ENCODE data around the gene WWOX.
"Not testable (repeated sequence)": the region's sequence is repeated elsewhere in the genome, so short reads cannot be mapped to it uniquely, and the experiment has no call there.

Gene WWOX

DNA sequence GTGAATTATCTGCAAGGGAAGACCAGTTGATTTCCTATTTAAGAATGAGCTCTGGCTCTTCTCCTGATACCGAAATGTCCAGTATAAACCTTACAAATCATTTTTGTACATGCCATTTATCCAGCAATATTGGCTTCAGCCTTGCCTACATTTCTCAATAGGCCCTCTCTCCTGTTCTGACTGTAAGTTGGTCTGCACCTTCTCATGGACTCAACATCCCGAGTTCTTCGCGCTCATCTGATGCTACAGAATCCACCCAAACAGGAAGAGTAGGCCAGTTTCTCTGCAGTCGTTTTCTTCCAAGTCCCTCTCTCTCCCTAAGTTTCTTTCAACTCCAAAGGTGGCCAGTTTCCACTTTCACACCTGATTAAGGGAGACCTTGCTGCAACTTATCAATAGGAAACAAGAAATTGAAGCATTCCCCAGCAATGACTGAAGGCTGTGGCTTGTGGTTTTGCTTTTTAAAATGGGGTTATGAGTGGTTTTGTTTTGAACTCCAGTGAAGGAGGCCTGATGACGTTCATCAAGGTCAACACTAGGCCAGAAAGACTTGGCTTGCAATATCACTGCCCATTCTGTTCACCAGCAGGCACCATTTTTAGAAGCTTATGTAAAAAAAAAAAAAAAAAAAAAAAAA is 1118.0 kb downstream of the WWOX start:
- Histone ChIP-seq H3K4me3 (replicated peaks; ENCODE audit: low read depth, low read length) (no peak overlapping the region), H3K36me3 (ENCODE audit: control insufficient read depth, insufficient read depth, low read length) (no peaks in the 10 kb centered on the region), H3K27me3 (replicated peaks; ENCODE audit: control insufficient read depth, insufficient read depth, low read length) (no peaks in the 10 kb centered on the region; the same call in 1 of the 2 replicates)
- TF ChIP-seq, protein P1, sequence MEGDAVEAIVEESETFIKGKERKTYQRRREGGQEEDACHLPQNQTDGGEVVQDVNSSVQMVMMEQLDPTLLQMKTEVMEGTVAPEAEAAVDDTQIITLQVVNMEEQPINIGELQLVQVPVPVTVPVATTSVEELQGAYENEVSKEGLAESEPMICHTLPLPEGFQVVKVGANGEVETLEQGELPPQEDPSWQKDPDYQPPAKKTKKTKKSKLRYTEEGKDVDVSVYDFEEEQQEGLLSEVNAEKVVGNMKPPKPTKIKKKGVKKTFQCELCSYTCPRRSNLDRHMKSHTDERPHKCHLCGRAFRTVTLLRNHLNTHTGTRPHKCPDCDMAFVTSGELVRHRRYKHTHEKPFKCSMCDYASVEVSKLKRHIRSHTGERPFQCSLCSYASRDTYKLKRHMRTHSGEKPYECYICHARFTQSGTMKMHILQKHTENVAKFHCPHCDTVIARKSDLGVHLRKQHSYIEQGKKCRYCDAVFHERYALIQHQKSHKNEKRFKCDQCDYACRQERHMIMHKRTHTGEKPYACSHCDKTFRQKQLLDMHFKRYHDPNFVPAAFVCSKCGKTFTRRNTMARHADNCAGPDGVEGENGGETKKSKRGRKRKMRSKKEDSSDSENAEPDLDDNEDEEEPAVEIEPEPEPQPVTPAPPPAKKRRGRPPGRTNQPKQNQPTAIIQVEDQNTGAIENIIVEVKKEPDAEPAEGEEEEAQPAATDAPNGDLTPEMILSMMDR (IDR thresholded peaks at IDR 0.05; ENCODE audit: insufficient read depth, low read length, poor library complexity, severe bottlenecking): no peak
- no peak for DNase-seq (ENCODE audit: extremely low read depth, insufficient read length)

DNA sequence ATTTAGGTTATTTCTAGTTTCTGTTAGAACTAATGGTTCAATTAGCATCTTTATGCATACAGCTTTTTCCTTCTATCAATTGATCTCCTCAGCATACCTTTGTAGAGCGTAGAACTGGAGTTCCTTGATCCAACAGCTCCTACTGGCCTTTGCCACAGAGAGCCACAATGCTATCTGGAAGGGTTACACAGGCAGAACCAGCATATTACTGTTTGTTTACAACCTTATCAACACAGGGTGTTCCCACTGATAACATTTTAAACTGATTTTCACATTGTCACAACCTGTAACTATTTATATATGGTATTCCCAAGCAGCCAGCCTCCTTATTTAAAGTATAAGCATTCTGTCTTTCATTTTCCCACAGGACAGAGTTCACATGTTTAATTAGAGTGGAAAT is 1118.9 kb downstream of the WWOX start:
- TF ChIP-seq, protein P1 (IDR thresholded peaks at IDR 0.05; ENCODE audit: insufficient read depth, low read length, poor library complexity, severe bottlenecking): no peak

DNA sequence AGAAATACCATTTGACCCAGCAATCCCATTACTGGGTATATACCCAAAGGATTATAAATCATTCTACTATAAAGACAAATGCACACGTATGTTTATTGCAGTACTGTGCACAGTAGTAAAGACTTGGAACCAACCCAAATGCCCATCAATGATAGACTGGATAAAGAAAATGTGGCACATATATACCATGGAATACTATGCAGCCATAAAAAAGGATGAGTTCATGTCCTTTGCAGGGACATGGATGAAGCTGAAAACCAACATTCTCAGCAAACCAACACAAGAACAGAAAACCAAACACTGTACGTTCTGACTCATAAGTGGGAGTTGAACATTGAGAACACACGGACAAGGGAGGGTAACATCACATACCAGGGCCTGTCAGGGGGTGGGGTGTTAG is 1126.5 kb downstream of the WWOX start:
- H3K4me3 ChIP-seq (replicated peaks; ENCODE audit: low read depth, low read length); H3K27me3 ChIP-seq (replicated peaks; ENCODE audit: control insufficient read depth, insufficient read depth, low read length); DNase-seq (ENCODE audit: extremely low read depth, insufficient read length); H3K36me3 ChIP-seq (ENCODE audit: control insufficient read depth, insufficient read depth, low read length): not testable (repeated sequence)

More for the DNA sequence above, 1118.9 kb downstream of the WWOX start:
- DNase-seq (ENCODE audit: extremely low read depth, insufficient read length): no peak
- H3K27me3 ChIP-seq (replicated peaks; ENCODE audit: control insufficient read depth, insufficient read depth, low read length): no peaks in the 10 kb centered on the region
- no peaks in the 10 kb centered on the region for H3K36me3 ChIP-seq (ENCODE audit: control insufficient read depth, insufficient read depth, low read length)
- H3K4me3 ChIP-seq (replicated peaks; ENCODE audit: low read depth, low read length): no peak overlapping the region

DNA sequence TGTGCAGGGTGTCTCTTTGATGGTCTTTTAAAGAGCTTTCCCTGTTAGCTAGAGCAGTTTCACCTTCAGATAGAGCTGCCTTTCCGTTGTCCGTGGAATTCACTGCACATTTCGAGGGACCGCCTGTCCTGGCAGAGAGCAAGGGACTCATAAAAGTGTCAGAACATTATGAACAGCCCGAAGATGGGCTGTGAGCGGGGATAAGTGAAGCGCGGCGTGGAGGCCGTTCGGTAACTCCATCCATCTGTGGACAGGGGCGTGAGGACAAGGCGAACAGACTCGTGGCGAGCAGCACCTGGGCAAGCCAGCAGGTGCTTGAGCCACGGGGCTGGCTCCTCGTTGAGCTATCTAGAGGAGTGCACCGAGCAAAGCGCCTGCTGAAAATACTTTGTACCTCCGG is 1129.9 kb downstream of the WWOX start:
- H3K4me3 ChIP-seq (replicated peaks; ENCODE audit: low read depth, low read length): no peak overlapping the region
- no peaks in the 10 kb centered on the region for H3K36me3 ChIP-seq (ENCODE audit: control insufficient read depth, insufficient read depth, low read length)
- no peak for DNase-seq (ENCODE audit: extremely low read depth, insufficient read length)
- TF ChIP-seq, protein P1 (IDR thresholded peaks at IDR 0.05; ENCODE audit: insufficient read depth, low read length, poor library complexity, severe bottlenecking): no peak
- H3K27me3 ChIP-seq (replicated peaks; ENCODE audit: control insufficient read depth, insufficient read depth, low read length): no peaks in the 10 kb centered on the region; the same call in 1 of the 2 replicates

DNA sequence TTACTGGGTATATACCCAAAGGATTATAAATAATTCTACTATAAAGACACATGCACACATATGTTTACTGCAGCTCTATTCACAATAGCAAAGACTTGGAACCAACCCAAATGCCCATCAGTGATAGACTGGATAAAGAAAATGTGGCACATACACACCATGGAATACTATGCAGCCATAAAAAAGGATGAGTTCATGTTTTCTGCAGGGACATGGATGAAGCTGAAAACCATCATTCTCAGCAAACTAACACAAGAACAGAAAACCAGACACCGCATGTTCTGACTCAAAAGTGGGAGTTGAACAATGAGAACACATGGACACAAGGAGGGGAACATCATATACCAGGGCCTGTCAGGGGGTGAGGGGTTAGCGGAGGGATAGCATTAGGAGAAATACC is 1146.2 kb downstream of the WWOX start:
- DNase-seq (ENCODE audit: extremely low read depth, insufficient read length); H3K4me3 ChIP-seq (replicated peaks; ENCODE audit: low read depth, low read length); H3K27me3 ChIP-seq (replicated peaks; ENCODE audit: control insufficient read depth, insufficient read depth, low read length); H3K36me3 ChIP-seq (ENCODE audit: control insufficient read depth, insufficient read depth, low read length): not testable (repeated sequence)

- H3K36me3 ChIP-seq (ENCODE audit: control insufficient read depth, insufficient read depth, low read length): no peaks in the 10 kb centered on the region
- no peak overlapping the region for H3K4me3 ChIP-seq (replicated peaks; ENCODE audit: low read depth, low read length)
- TF ChIP-seq, protein P1 (IDR thresholded peaks at IDR 0.05; ENCODE audit: insufficient read depth, low read length, poor library complexity, severe bottlenecking): no peak
- DNase-seq (ENCODE audit: extremely low read depth, insufficient read length): no peak
- no peaks in the 10 kb centered on the region; the same call in 1 of the 2 replicates for H3K27me3 ChIP-seq (replicated peaks; ENCODE audit: control insufficient read depth, insufficient read depth, low read length)
These were observed 1147.9 kb downstream of the WWOX start for GRCh38 chr16:79247386-79247785.

DNA sequence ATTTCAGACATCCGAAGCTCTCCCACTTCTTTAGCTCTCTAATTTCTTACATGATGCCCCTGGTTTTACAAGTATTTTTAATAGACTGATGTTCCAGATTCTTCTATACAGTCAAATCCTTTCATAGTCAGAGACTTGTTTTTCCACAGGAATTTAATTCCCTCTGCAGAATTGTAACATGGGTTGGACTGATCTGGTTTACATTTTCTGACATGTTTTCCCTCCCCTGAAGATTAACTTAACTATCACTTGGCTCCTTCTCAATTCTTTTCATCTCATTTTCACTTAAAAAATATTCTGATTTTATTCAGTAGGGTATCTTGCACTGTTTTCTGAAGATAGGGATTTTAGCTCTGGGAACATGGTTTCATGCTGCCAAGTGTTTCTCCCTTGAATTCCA is 1148.9 kb downstream of the WWOX start:
- no peaks in the 10 kb centered on the region for H3K36me3 ChIP-seq (ENCODE audit: control insufficient read depth, insufficient read depth, low read length)
- no peak for DNase-seq (ENCODE audit: extremely low read depth, insufficient read length)
- no peak overlapping the region for H3K4me3 ChIP-seq (replicated peaks; ENCODE audit: low read depth, low read length)
- TF ChIP-seq, protein P1 (IDR thresholded peaks at IDR 0.05; ENCODE audit: insufficient read depth, low read length, poor library complexity, severe bottlenecking): no peak
- no peaks in the 10 kb centered on the region; the same call in 1 of the 2 replicates for H3K27me3 ChIP-seq (replicated peaks; ENCODE audit: control insufficient read depth, insufficient read depth, low read length)
